Fibroblast of lung (primary cell): Measurements from ENCODE around the gene PDZD7. TPM values are rescaled to one million over a fixed set of nuclear protein-coding genes. Genes with fewer than 3 reads are reported as not detected.

Source experiments
- DNase-seq, 2 donors: peaks; one replicate each; pipeline versions ENCODE4 v3.0.0 to v3.0.0-alpha.2; 2010; ENCODE audit warnings: low read depth in 2 of 2
- H2AFZ ChIP-seq: 2 replicates; pipeline ENCODE4 v1.5.1; 2012; ENCODE audit warnings: low read length, control low read depth, inconsistent platforms
- H3K27ac ChIP-seq: 2 replicates; pipeline ENCODE4 v1.5.1; 2011; ENCODE audit warnings: low read length, control low read depth; ENCODE audit not compliant: insufficient read depth
- H3K27me3 ChIP-seq: 2 replicates; pipeline ENCODE4 v1.5.1; 2011; ENCODE audit warnings: mild to moderate bottlenecking, low read length; ENCODE audit not compliant: control insufficient read depth, insufficient read depth
- H3K36me3 ChIP-seq: 2 replicates; pipeline ENCODE4 v1.5.1; 2011; ENCODE audit warnings: low read length; ENCODE audit not compliant: control insufficient read depth, insufficient read depth
- H3K4me1 ChIP-seq: 2 replicates; pipeline ENCODE4 v1.5.1; 2011; ENCODE audit warnings: low read length; ENCODE audit not compliant: control insufficient read depth, insufficient read depth; ENCODE audit errors: extremely low read depth
- H3K4me2 ChIP-seq: 2 replicates; pipeline ENCODE4 v1.5.1; 2011; ENCODE audit warnings: low read length, control low read depth; ENCODE audit not compliant: insufficient read depth; ENCODE audit errors: extremely low read depth
- H3K4me3 ChIP-seq, 4 experiments: fragments of 200-600 bp in 1 of 4; sonication (generic) in 1 of 4; replicated peaks in 1 of 4; 2 replicates each; pipeline ENCODE4 v1.5.1; 2011 to 2016; ENCODE audit warnings: low read length in 4 of 4, low read depth in 3 of 4, mild to moderate bottlenecking in 3 of 4, control low read depth in 2 of 4, inconsistent platforms in 1 of 4, mixed read lengths in 1 of 4; ENCODE audit not compliant: insufficient read depth in 1 of 4; ENCODE audit errors: control extremely low read depth in 1 of 4
- H3K79me2 ChIP-seq: 2 replicates; pipeline ENCODE4 v1.5.1; 2012; ENCODE audit warnings: mild to moderate bottlenecking, low read length, inconsistent platforms; ENCODE audit not compliant: control insufficient read depth, insufficient read depth
- H3K9ac ChIP-seq: 2 replicates; pipeline ENCODE4 v1.5.1; 2011; ENCODE audit warnings: mild to moderate bottlenecking, low read length, control low read depth; ENCODE audit not compliant: insufficient read depth
- H3K9me3 ChIP-seq: 2 replicates; pipeline ENCODE4 v1.5.1; 2012; ENCODE audit warnings: low read depth, low read length; ENCODE audit not compliant: control insufficient read depth, insufficient read depth
- H4K20me1 ChIP-seq: 2 replicates; pipeline ENCODE4 v1.5.1; 2011; ENCODE audit warnings: low read length; ENCODE audit not compliant: control insufficient read depth, insufficient read depth; ENCODE audit errors: extremely low read depth
- CTCF ChIP-seq, 2 donors: IDR thresholded peaks in 1 of 2; conservative IDR thresholded peaks in 1 of 2; 1 replicate in 1 of 2; 2 replicates in 1 of 2; pipeline ENCODE4 v1.5.1; 2011 to 2012; ENCODE audit warnings: low read length in 2 of 2, control low read depth in 1 of 2, inconsistent platforms in 1 of 2, low read depth in 1 of 2, mild to moderate bottlenecking in 1 of 2
- EZH2 ChIP-seq: IDR thresholded peaks from 2 replicates; pipeline ENCODE4 v1.5.1; 2012; ENCODE audit warnings: low read length, control low read depth, mild to moderate bottlenecking; ENCODE audit errors: missing control alignments
- polyA plus RNA-seq, 2 donors: library from polyadenylated mRNA; depleted of rRNA in 1 of 2; stranded (reverse) in 1 of 2; unstranded in 1 of 2; fragments of >200 nt; gene quantifications; 2 replicates each; pipeline ENCODE4 v1.2.1, GENCODE V29; 2011 to 2012; ENCODE audit warnings: missing spikeins in 1 of 2
- total RNA-seq: library from RNA; depleted of rRNA; stranded (reverse); fragments of >200 nt; gene quantifications from 2 replicates; pipeline ENCODE4 v1.2.1, GENCODE V29; 2014

PDZD7 gene
- total and polyA plus RNA-seq, 2 donors (not counting 1 experiment from before 2014, with no cell fraction given) = 0.42 to 1.3 TPM

- TF ChIP-seq CTCF (conservative IDR thresholded peaks at IDR 0.05 in 1 of 2, IDR thresholded peaks at IDR 0.05 in 1 of 2; ENCODE audit: low read depth in 1 of 2, low read length in 2 of 2) (no peak), EZH2 (no peak)
- Histone ChIP-seq H3K4me3 (peak overlapping the region in 2 of 4 experiments; percentile 44 to 68), H2AFZ (no peak overlapping the region), H3K36me3 (peaks cover 2% of the 10 kb centered on the region), H3K9me3 (no peaks in the 10 kb centered on the region), H3K27ac (no peak overlapping the region), H3K4me1 (peaks cover 3% of the 10 kb centered on the region), H3K9ac (no peak overlapping the region), H3K4me2 (peak overlapping the region; percentile 79), H4K20me1 (no peaks in the 10 kb centered on the region), H3K27me3 (no peaks in the 10 kb centered on the region), H3K79me2 (no peaks in the 10 kb centered on the region)
- DNase-seq = no peak
Observed at GRCh38 chr10:100970076-100970913, 60.6 kb downstream of the PDZD7 start.

GRCh38 chr10:100969187-100970075 is 61.5 kb downstream of the PDZD7 start, which contains the start of gene SEMA4G:
Gene SEMA4G, plus strand, starts transcription at chr10:100969504. Its CDS starts 3,409 bp downstream, at chr10:100972913.
- Histone ChIP-seq H3K9ac (peak within 1 kb of the TSS; percentile 21), H3K4me2 (peak within 1 kb of the TSS; percentile 87), H3K9me3 (no peaks in the 10 kb centered on the region), H3K4me1 (peaks cover 3% of the 10 kb centered on the region), H3K36me3 (peaks cover 2% of the 10 kb centered on the region), H3K27me3 (no peaks in the 10 kb centered on the region), H4K20me1 (no peaks in the 10 kb centered on the region), H3K27ac (no peak within 1 kb of the TSS), H3K4me3 (peak within 1 kb of the TSS; percentile 40 to 68 (median 44)), H3K79me2 (no peaks in the 10 kb centered on the region), H2AFZ (peak within 1 kb of the TSS; percentile 79)
- TF ChIP-seq CTCF (conservative IDR thresholded peaks at IDR 0.05 in 1 of 2, IDR thresholded peaks at IDR 0.05 in 1 of 2; ENCODE audit: low read depth in 1 of 2, low read length in 2 of 2) = peak; percentile 61 to 77
- TF ChIP-seq EZH2 = peak; percentile 20
- DNase-seq = peak; percentile 15 to 24

- H3K27ac ChIP-seq = no peak overlapping the region
- no peaks in the 10 kb centered on the region for H3K79me2 ChIP-seq
- H3K4me2 ChIP-seq = peak overlapping the region; percentile 87
- TF ChIP-seq CTCF (conservative IDR thresholded peaks at IDR 0.05 in 1 of 2, IDR thresholded peaks at IDR 0.05 in 1 of 2; ENCODE audit: low read depth in 1 of 2, low read length in 2 of 2) (no peak), EZH2 (no peak)
- H3K9ac ChIP-seq = no peak overlapping the region
- peaks cover 3% of the 10 kb centered on the region for H3K4me1 ChIP-seq
- H3K27me3 ChIP-seq = no peaks in the 10 kb centered on the region
- H4K20me1 ChIP-seq = no peaks in the 10 kb centered on the region
- no peaks in the 10 kb centered on the region for H3K9me3 ChIP-seq
- peak overlapping the region; percentile 7 to 68 (median 38) for H3K4me3 ChIP-seq
- H2AFZ ChIP-seq = peak overlapping the region; percentile 79
- H3K36me3 ChIP-seq = peaks cover 2% of the 10 kb centered on the region
- no peak for DNase-seq
Observed at GRCh38 chr10:100968863-100969186, 62.1 kb downstream of the PDZD7 start.
